Ecto neural progenitor cell (in vitro differentiated cells): Measurements from ENCODE around the gene GPATCH2L.
A peak's percentile ranks its signal among the peaks of the same experiment; 100 is the strongest.

Experiments
- DNase-seq: peaks from one replicate; pipeline ENCODE4 v3.0.0-alpha.2; 2018; ENCODE audit warnings: low spot score

The GPATCH2L gene

GRCh38 chr14:76136476-76137110 lies 15.1 kb upstream of the GPATCH2L start:
- no peak for DNase-seq

GRCh38 chr14:76138119-76138757 lies 13.5 kb upstream of the GPATCH2L start:
- DNase-seq, result no peak

GRCh38 chr14:76138758-76139723 lies 12.7 kb upstream of the GPATCH2L start:
- DNase-seq, result peak; percentile 69

- DNase-seq, result no peak
Observed at GRCh38 chr14:76143642-76144041, 8.1 kb upstream of the GPATCH2L start.

GRCh38 chr14:76146976-76147375 lies 4.7 kb upstream of the GPATCH2L start:
- DNase-seq, result no peak

GRCh38 chr14:76149196-76149595 lies 2.5 kb upstream of the GPATCH2L start:
- no peak for DNase-seq

GRCh38 chr14:76152333-76152681 lies 585 bp downstream of the GPATCH2L start:
- DNase-seq, result peak; percentile 69

- DNase-seq, result no peak
Observed at GRCh38 chr14:76153919-76154318, 2.2 kb downstream of the GPATCH2L start.

GRCh38 chr14:76154539-76155126 lies 2.9 kb downstream of the GPATCH2L start:
- DNase-seq, result no peak

GRCh38 chr14:76163668-76164363 lies 12.1 kb downstream of the GPATCH2L start:
- DNase-seq, result no peak

GRCh38 chr14:76168531-76168930 lies 16.8 kb downstream of the GPATCH2L start:
- no peak for DNase-seq

GRCh38 chr14:76169776-76170175 lies 18.1 kb downstream of the GPATCH2L start:
- no peak for DNase-seq

GRCh38 chr14:76174982-76175381 lies 23.3 kb downstream of the GPATCH2L start:
- no peak for DNase-seq

- DNase-seq, result no peak
Observed at GRCh38 chr14:76175942-76176341, 24.2 kb downstream of the GPATCH2L start.

GRCh38 chr14:76181546-76181945 lies 29.8 kb downstream of the GPATCH2L start:
- no peak for DNase-seq

GRCh38 chr14:76186308-76187027 lies 34.7 kb downstream of the GPATCH2L start:
- DNase-seq, result no peak

GRCh38 chr14:76191297-76191696 lies 39.6 kb downstream of the GPATCH2L start:
- DNase-seq, result no peak

- no peak for DNase-seq
Observed at GRCh38 chr14:76193696-76194095, 42.0 kb downstream of the GPATCH2L start.

GRCh38 chr14:76194327-76194726 lies 42.6 kb downstream of the GPATCH2L start:
- DNase-seq, result no peak

- DNase-seq, result no peak
Observed at GRCh38 chr14:76195003-76195402, 43.3 kb downstream of the GPATCH2L start.
